HepG2 (cell line): ENCODE results near the gene TPRN. TPM values are rescaled to one million over a fixed set of nuclear protein-coding genes. Genes with fewer than 3 reads are reported as not detected.

Experiments used
- ATF2 ChIP-seq: sonication (generic); formaldehyde crosslinking; IDR thresholded peaks from 2 replicates; pipeline ENCODE4 v1.4.0; 2020; ENCODE audit warnings: missing genetic modification reagents
- BORCS8-MEF2B ChIP-seq: sonication (generic); formaldehyde crosslinking; IDR thresholded peaks from 2 replicates; pipeline ENCODE4 v1.8.0; 2022; ENCODE audit warnings: mild to moderate bottlenecking, missing genetic modification reagents
- CREM ChIP-seq, 2 experiments: sonication (generic) in 1 of 2; formaldehyde crosslinking in 1 of 2; IDR thresholded peaks; 2 replicates each; pipeline versions ENCODE4 v1.4.0 to v1.6.1; 2016 to 2020; ENCODE audit warnings: antibody characterized with exemption in 1 of 2, mild to moderate bottlenecking in 1 of 2, missing genetic modification reagents in 1 of 2
- CSRNP1 ChIP-seq: sonication (generic); formaldehyde crosslinking; IDR thresholded peaks from 2 replicates; pipeline ENCODE4 v1.8.1; 2023; ENCODE audit warnings: mild to moderate bottlenecking, missing genetic modification reagents
- FOXK1 ChIP-seq: sonication (generic); formaldehyde crosslinking; IDR thresholded peaks from 2 replicates; pipeline ENCODE4 v1.4.0; 2020; ENCODE audit warnings: low read depth, missing genetic modification reagents, borderline replicate concordance
- GMEB1 ChIP-seq: sonication (generic); formaldehyde crosslinking; IDR thresholded peaks from 2 replicates; pipeline ENCODE4 v1.5.1; 2020; ENCODE audit warnings: missing genetic modification reagents, mild to moderate bottlenecking, borderline replicate concordance
- JDP2 ChIP-seq: sonication (generic); formaldehyde crosslinking; IDR thresholded peaks from 2 replicates; pipeline ENCODE4 v1.8.1; 2022; ENCODE audit warnings: missing genetic modification reagents, borderline replicate concordance
- KLF16 ChIP-seq, 2 experiments: sonication (generic) in 1 of 2; formaldehyde crosslinking in 1 of 2; IDR thresholded peaks; 2 replicates each; pipeline versions ENCODE4 v1.6.1 to v1.8.0; 2016 to 2023; ENCODE audit warnings: missing genetic modification reagents in 2 of 2, missing compliant biosample characterization in 1 of 2
- MLX ChIP-seq: IDR thresholded peaks from 2 replicates; pipeline ENCODE4 v1.6.1; 2016
- MXI1 ChIP-seq: IDR thresholded peaks from 3 replicates; pipeline ENCODE4 v1.6.1; 2012; ENCODE audit warnings: low read depth, low read length, inconsistent platforms, borderline replicate concordance
- MZF1 ChIP-seq: sonication (generic); formaldehyde crosslinking; IDR thresholded peaks from 2 replicates; pipeline ENCODE4 v1.8.1; 2023; ENCODE audit warnings: mild to moderate bottlenecking, missing genetic modification reagents, borderline replicate concordance
- NRL ChIP-seq: sonication (generic); formaldehyde crosslinking; IDR thresholded peaks from 2 replicates; pipeline ENCODE4 v1.5.0; 2020; ENCODE audit warnings: missing genetic modification reagents, mild to moderate bottlenecking, moderate library complexity, borderline replicate concordance
- POGK ChIP-seq: sonication (generic); formaldehyde crosslinking; conservative IDR thresholded peaks from 2 replicates; pipeline ENCODE4 v1.8.0; 2022; ENCODE audit warnings: mild to moderate bottlenecking, moderate library complexity, missing genetic modification reagents
- POLR2AphosphoS2 ChIP-seq: IDR thresholded peaks from 2 replicates; pipeline ENCODE4 v1.6.1; 2011; ENCODE audit warnings: low read depth, low read length, improper control_type of control experiment
- SAFB2 ChIP-seq: sonication (generic); formaldehyde crosslinking; IDR thresholded peaks from 2 replicates; pipeline ENCODE4 v1.5.1; 2020; ENCODE audit warnings: missing genetic modification reagents, low read depth, mild to moderate bottlenecking, borderline replicate concordance
- SKIL ChIP-seq: sonication (generic); formaldehyde crosslinking; IDR thresholded peaks from 2 replicates; pipeline ENCODE4 v1.8.0; 2022; ENCODE audit warnings: missing genetic modification reagents, mild to moderate bottlenecking, moderate library complexity, borderline replicate concordance
- YEATS2 ChIP-seq: sonication (generic); formaldehyde crosslinking; IDR thresholded peaks from 2 replicates; pipeline ENCODE4 v1.4.0; 2020; ENCODE audit warnings: missing genetic modification reagents, borderline replicate concordance
- ZNF441 ChIP-seq: sonication (generic); formaldehyde crosslinking; IDR thresholded peaks from 2 replicates; pipeline ENCODE4 v1.7.0; 2021; ENCODE audit warnings: missing genetic modification reagents, borderline replicate concordance
- polyA plus RNA-seq, 8 experiments: library from polyadenylated mRNA; depleted of rRNA in 3 of 8; stranded (reverse) in 7 of 8; unstranded in 1 of 8; fragments of >200 nt; fragmentation: Illumina TruSeq in 4 of 8; extraction: Trizol in 4 of 8; gene quantifications; 2 replicates each; pipeline versions ENCODE4 v1.2.1 to v1.2.3, GENCODE V29; 2011 to 2016; ENCODE audit warnings: low read depth in 4 of 8, missing spikeins in 1 of 8, mixed read lengths in 1 of 8; ENCODE audit not compliant: insufficient read depth in 1 of 8
- total RNA-seq, 5 experiments: library from RNA; depleted of rRNA; stranded (reverse); fragments of >200 nt; fragmentation: Illumina TruSeq; extraction: Trizol; gene quantifications; 2 replicates each; pipeline ENCODE4 v1.2.3, GENCODE V29; 2016; ENCODE audit warnings: low read depth in 1 of 5

The TPRN gene
- total and polyA plus RNA-seq, 2 of the 13 experiments (the other 11 are each of a cell fraction or from before 2014, with no cell fraction given): 10.1 to 19.2 TPM

GRCh38 chr9:137240841-137241489 is 40.4 kb upstream of the TPRN start, which contains the start of gene TUBB4B (continued):
- TF ChIP-seq POGK (CRISPR knock-in tag): peak; percentile 3; the same call in 1 of the 2 replicates
- 0 out of 2 replicates have a peak, but pooled peaks have one; percentile 4 for TF ChIP-seq GMEB1 (CRISPR knock-in tag)
- TF ChIP-seq SKIL (CRISPR knock-in tag): no peak
- TF ChIP-seq YEATS2 (CRISPR knock-in tag): 0 out of 2 replicates have a peak, but pooled peaks have one; percentile 48
- TF ChIP-seq CSRNP1 (CRISPR knock-in tag): no peak
- peak; percentile 81 for TF ChIP-seq BORCS8-MEF2B
- 0 out of 2 replicates have a peak, but pooled peaks have one; percentile 56 for TF ChIP-seq ZNF441 (CRISPR knock-in tag)
- no peak for TF ChIP-seq NRL (CRISPR knock-in tag)
- TF ChIP-seq MXI1: peak; percentile 77
- peak in 1 of 2 experiments; percentile 68; a peak in 2 of 4 replicates for TF ChIP-seq KLF16 (CRISPR knock-in tag; IDR thresholded peaks at IDR 0.05)
- TF ChIP-seq POLR2AphosphoS2: peak; percentile 93
- peak; percentile 65 for TF ChIP-seq JDP2
- TF ChIP-seq CREM (IDR thresholded peaks at IDR 0.05): peak; percentile 63
- TF ChIP-seq CREM (CRISPR knock-in tag; IDR thresholded peaks at IDR 0.05): no peak
- TF ChIP-seq MLX (CRISPR knock-in tag): peak; percentile 26; the same call in 1 of the 2 replicates
- TF ChIP-seq MZF1 (CRISPR knock-in tag): no peak
- 0 out of 2 replicates have a peak, but pooled peaks have one; percentile 67 for TF ChIP-seq ATF2 (CRISPR knock-in tag)
- TF ChIP-seq SAFB2 (CRISPR knock-in tag): no peak
- peak; percentile 76; the same call in 1 of the 2 replicates for TF ChIP-seq FOXK1 (CRISPR knock-in tag)
